Thyroid gland (tissue), 4 donors: Measurements from ENCODE around the gene ADAMTS6. TPM values are rescaled to one million over a fixed set of nuclear protein-coding genes. Genes with fewer than 3 reads are reported as not detected.

ENCODE experiments used
- DNase-seq, 2 donors: peaks; one replicate each; pipeline ENCODE4 v3.0.0-alpha.2; 2019
- H3K27ac ChIP-seq, 3 donors: fragments of 200-600 bp; sonication (generic); 1 replicate in 2 of 3; 2 replicates in 1 of 3; pipeline ENCODE4 v1.5.1; 2016 to 2019; ENCODE audit warnings: mild to moderate bottlenecking in 1 of 3, moderate library complexity in 1 of 3
- H3K27me3 ChIP-seq: fragments of 200-600 bp; sonication (generic); one replicate; pipeline ENCODE4 v1.5.1; 2019
- H3K36me3 ChIP-seq, 2 donors: fragments of 200-600 bp; sonication (generic); one replicate each; pipeline ENCODE4 v1.5.1; 2016 to 2019
- H3K4me1 ChIP-seq, 2 donors: fragments of 200-600 bp; sonication (generic); one replicate each; pipeline ENCODE4 v1.5.1; 2017 to 2019
- H3K4me3 ChIP-seq, 3 donors: fragments of 200-600 bp; sonication (generic); replicated peaks in 1 of 3; 1 replicate in 2 of 3; 2 replicates in 1 of 3; pipeline ENCODE4 v1.5.1; 2016; ENCODE audit warnings: mild to moderate bottlenecking in 1 of 3
- H3K9me3 ChIP-seq: fragments of 200-600 bp; sonication (generic); one replicate; pipeline ENCODE4 v1.5.1; 2017
- CTCF ChIP-seq, 6 experiments: fragments of 200-600 bp in 3 of 6; fragments of 450-650 bp in 3 of 6; sonication (generic) in 3 of 6; IDR thresholded peaks; one replicate each; pipeline ENCODE4 v1.5.1; 2016 to 2019; ENCODE audit warnings: antibody characterized with exemption in 6 of 6, mild to moderate bottlenecking in 2 of 6, inconsistent platforms in 1 of 6, moderate library complexity in 1 of 6
- POLR2A ChIP-seq, 2 donors: fragments of 450-650 bp; IDR thresholded peaks; one replicate each; pipeline ENCODE4 v1.6.1; 2017; ENCODE audit warnings: antibody characterized with exemption in 2 of 2, mild to moderate bottlenecking in 2 of 2, moderate library complexity in 1 of 2
- WGBS, 2 donors: methylation state at CpG; one replicate each; pipeline ENCODE4 v1.1.5; 2017; 5-methylcytosine and 5-hydroxymethylcytosine counted together
- intact Hi-C: fragments of 100-400 bp; cut with DNase I; formaldehyde crosslinking; loops from one replicate; pipeline ENCODE4 v1.15.1; 2023
- total RNA-seq, 4 donors: library from RNA; depleted of rRNA; stranded (reverse); fragments of >200 nt; gene quantifications; one replicate each; pipeline ENCODE4 v1.2.3, GENCODE V29; 2016

The ADAMTS6 gene
- total RNA-seq, 4 donors from 2014 or later = 1.0 to 3.4 (median 3.3) TPM

GRCh38 chr5:65209341-65209740 lies 272.4 kb downstream of the ADAMTS6 start:
- Histone ChIP-seq H3K4me3 (no peak overlapping the region), H3K4me1 (no peaks in the 10 kb centered on the region), H3K9me3 (no peaks in the 10 kb centered on the region), H3K27me3 (no peaks in the 10 kb centered on the region), H3K27ac (no peak overlapping the region), H3K36me3 (no peaks in the 10 kb centered on the region)
- intact Hi-C loops = no loop called here
- no peak for DNase-seq
- no peak for TF ChIP-seq CTCF (IDR thresholded peaks at IDR 0.05)

- intact Hi-C loops = no loop called here
- Histone ChIP-seq H3K4me3 (no peak overlapping the region), H3K27me3 (no peaks in the 10 kb centered on the region), H3K9me3 (no peaks in the 10 kb centered on the region), H3K4me1 (no peaks in the 10 kb centered on the region), H3K27ac (no peak overlapping the region), H3K36me3 (no peaks in the 10 kb centered on the region)
- no peak for TF ChIP-seq POLR2A (IDR thresholded peaks at IDR 0.05)
- no peak for TF ChIP-seq CTCF (IDR thresholded peaks at IDR 0.05)
- 87 to 92% methylated on average over 3 of the region's 3 CpGs for WGBS, 2 donors
- DNase-seq = no peak
These were observed 276.8 kb downstream of the ADAMTS6 start for GRCh38 chr5:65204966-65205365.

DNA sequence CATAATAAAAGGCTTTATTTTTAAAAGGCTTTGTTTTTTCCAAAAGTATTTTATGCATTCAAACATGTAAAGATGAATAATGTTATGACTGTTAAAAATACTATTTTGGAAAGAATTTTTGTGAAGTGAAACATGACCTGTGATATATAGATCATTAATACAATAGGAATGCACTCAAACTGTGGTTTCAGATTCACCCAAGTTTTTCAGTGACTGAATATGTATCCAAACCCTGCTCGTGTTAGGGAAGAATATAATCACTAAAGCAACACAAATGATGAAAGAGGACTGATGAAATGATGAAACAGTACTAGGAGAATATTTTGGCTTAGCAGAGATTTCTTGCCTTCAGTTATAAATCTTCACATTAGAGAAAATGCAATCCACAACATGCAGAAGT lies 278.0 kb downstream of the ADAMTS6 start:
- Histone ChIP-seq H3K36me3 (no peaks in the 10 kb centered on the region), H3K27ac (no peak overlapping the region), H3K4me1 (no peaks in the 10 kb centered on the region), H3K9me3 (no peaks in the 10 kb centered on the region), H3K27me3 (no peaks in the 10 kb centered on the region), H3K4me3 (no peak overlapping the region)
- TF ChIP-seq CTCF (IDR thresholded peaks at IDR 0.05) (no peak), POLR2A (IDR thresholded peaks at IDR 0.05) (no peak)
- 61 to 72% methylated on average over 1 of the region's 1 CpG for WGBS, 2 donors
- DNase-seq = no peak
- intact Hi-C loops = no loop called here

GRCh38 chr5:65199993-65200675 lies 281.6 kb downstream of the ADAMTS6 start:
- Histone ChIP-seq H3K4me1 (no peaks in the 10 kb centered on the region), H3K9me3 (no peaks in the 10 kb centered on the region), H3K36me3 (no peaks in the 10 kb centered on the region), H3K4me3 (no peak overlapping the region), H3K27me3 (no peaks in the 10 kb centered on the region), H3K27ac (no peak overlapping the region)
- DNase-seq = no peak
- intact Hi-C loops = no loop called here
- WGBS, 2 donors = 51 to 64% methylated on average over 3 of the region's 3 CpGs
- no peak for TF ChIP-seq CTCF (IDR thresholded peaks at IDR 0.05)
- TF ChIP-seq POLR2A (IDR thresholded peaks at IDR 0.05) = no peak

GRCh38 chr5:65198456-65199120 lies 283.1 kb downstream of the ADAMTS6 start:
- WGBS, 2 donors = 92 to 93% methylated on average over 3 of the region's 3 CpGs

More at GRCh38 chr5:65198456-65199120, 283.1 kb downstream of the ADAMTS6 start:
- H3K36me3 ChIP-seq = no peaks in the 10 kb centered on the region
- H3K4me1 ChIP-seq = no peaks in the 10 kb centered on the region
- intact Hi-C loops = no loop called here
- H3K4me3 ChIP-seq = no peak overlapping the region
- DNase-seq = no peak
- TF ChIP-seq CTCF (IDR thresholded peaks at IDR 0.05) = no peak
- no peak for TF ChIP-seq POLR2A (IDR thresholded peaks at IDR 0.05)
- H3K27ac ChIP-seq = no peak overlapping the region
- no peaks in the 10 kb centered on the region for H3K27me3 ChIP-seq
- no peaks in the 10 kb centered on the region for H3K9me3 ChIP-seq
